T-cell (primary cell): ENCODE measurements around the gene SP140L. TPM values are rescaled to one million over a fixed set of nuclear protein-coding genes. Genes with fewer than 3 reads are reported as not detected.
"Not testable (repeated sequence)": the region's sequence is repeated elsewhere in the genome, so short reads cannot be mapped to it uniquely, and the experiment has no call there.

ENCODE experiments used
- ATAC-seq, 4 experiments: fragments of 200-7000 bp in 3 of 4; fragments of 150-1000 bp in 1 of 4; cut with Tn5 transposase; replicated peaks in 1 of 4; 1 replicate in 3 of 4; 2 replicates in 1 of 4; pipeline ENCODE4 v1.10.0; 2021; ENCODE audit warnings: moderate library complexity in 3 of 4, mild to moderate bottlenecking in 2 of 4, moderate number of reproducible peaks in 1 of 4
- CTCF ChIA-PET, 2 donors: fragments of 300-600 bp; sonication (Branson Sonifier 250); formaldehyde crosslinking; loops; one replicate each; lab custom pipeline; 2022; ENCODE audit warnings: antibody characterized with exemption in 2 of 2; lab: Charles Lee
- POLR2A ChIA-PET, 2 donors: fragments of 300-600 bp; sonication (Branson Sonifier 250); formaldehyde crosslinking; loops; one replicate each; lab custom pipeline; 2022; ENCODE audit warnings: antibody characterized with exemption in 2 of 2; lab: Charles Lee
- DNase-seq, 35 experiments: peaks; one replicate each; pipeline versions ENCODE4 v3.0.0 to v3.0.0-alpha.2; 2013 to 2023
- H3K27ac ChIP-seq: one replicate; pipeline ENCODE4 v1.5.1; 2013; ENCODE audit warnings: low read length
- H3K27me3 ChIP-seq, 2 experiments: replicated peaks in 1 of 2; 1 replicate in 1 of 2; 2 replicates in 1 of 2; pipeline versions ENCODE4 v1.6.1 to v1.7.0; 2013; ENCODE audit warnings: low read length in 1 of 2, mixed read lengths in 1 of 2; ENCODE audit not compliant: control insufficient read depth in 2 of 2, insufficient read depth in 2 of 2; ENCODE audit errors: extremely low read depth in 1 of 2
- H3K36me3 ChIP-seq, 2 donors: 1 replicate in 1 of 2; 2 replicates in 1 of 2; pipeline versions ENCODE4 v1.6.1 to v1.7.0; 2013; ENCODE audit warnings: low read length in 1 of 2; ENCODE audit not compliant: control insufficient read depth in 2 of 2, insufficient read depth in 1 of 2; ENCODE audit errors: extremely low read depth in 1 of 2
- H3K4me1 ChIP-seq, 2 experiments: 1 replicate in 1 of 2; 2 replicates in 1 of 2; pipeline versions ENCODE4 v1.6.1 to v1.7.0; 2013; ENCODE audit warnings: low read length in 2 of 2, mixed read lengths in 1 of 2; ENCODE audit not compliant: insufficient read depth in 2 of 2, control insufficient read depth in 1 of 2; ENCODE audit errors: extremely low read depth in 1 of 2
- H3K4me3 ChIP-seq, 2 donors: 1 replicate in 1 of 2; 2 replicates in 1 of 2; pipeline versions ENCODE4 v1.5.1 to v1.7.0; 2013; ENCODE audit warnings: mild to moderate bottlenecking in 2 of 2, low read length in 1 of 2, moderate library complexity in 1 of 2; ENCODE audit not compliant: control insufficient read depth in 1 of 2; ENCODE audit errors: extremely low read depth in 1 of 2
- H3K9me3 ChIP-seq: 2 replicates; pipeline ENCODE4 v1.7.0; 2013
- H3K27ac Mint-ChIP-seq, 2 donors: one replicate each; pipeline ENCODE4 v1.8.0; 2020 to 2021; ENCODE audit warnings: mild to moderate bottlenecking in 2 of 2, mixed read lengths in 2 of 2
- H3K27me3 Mint-ChIP-seq, 2 donors: one replicate each; pipeline ENCODE4 v1.8.0; 2021 to 2022; ENCODE audit warnings: mixed read lengths in 2 of 2
- H3K36me3 Mint-ChIP-seq: one replicate; pipeline ENCODE4 v1.8.0; 2021; ENCODE audit warnings: mixed read lengths
- H3K4me1 Mint-ChIP-seq, 3 donors: one replicate each; pipeline ENCODE4 v1.8.0; 2020 to 2022; ENCODE audit warnings: mixed read lengths in 3 of 3, mild to moderate bottlenecking in 1 of 3
- H3K4me3 Mint-ChIP-seq, 3 donors: one replicate each; pipeline ENCODE4 v1.8.0; 2020 to 2022; ENCODE audit warnings: mild to moderate bottlenecking in 3 of 3, mixed read lengths in 3 of 3, moderate library complexity in 3 of 3
- H3K9me3 Mint-ChIP-seq, 3 donors: one replicate each; pipeline ENCODE4 v1.8.0; 2020 to 2022; ENCODE audit warnings: mixed read lengths in 3 of 3
- WGBS: methylation state at CpG from one replicate; pipeline ENCODE4 v1.1.5; 2013; ENCODE audit warnings: missing lambda C conversion rate; ENCODE audit not compliant: insufficient coverage; 5-methylcytosine and 5-hydroxymethylcytosine counted together
- total RNA-seq, 35 experiments: library from RNA in 6 of 35; stranded (reverse) in 6 of 35; fragments of 120-200 nt in 1 of 35; gene quantifications; one replicate each; pipeline versions ENCODE4 v1.2.1 to v1.2.4 and lab custom pipeline; 2013 to 2026

The SP140L gene
- total RNA-seq, 5 donors from 2014 or later (not counting 1 experiment from before 2014, with no cell fraction given), result 80.8 to 104 (median 82.0) TPM

GRCh38 chr2:230383453-230383852 lies 56.5 kb downstream of the SP140L start:
- H3K4me1 ChIP-seq, result no peaks in the 10 kb centered on the region
- no peaks in the 10 kb centered on the region for H3K9me3 Mint-ChIP-seq
- H3K36me3 ChIP-seq, result peaks cover 5 to 54% of the 10 kb centered on the region in 2 donors
- no peak for ATAC-seq
- WGBS, result no CpG with 5 or more reads among the region's 5 CpGs
- H3K27me3 Mint-ChIP-seq, result no peaks in the 10 kb centered on the region
- H3K4me1 Mint-ChIP-seq, result peaks cover 8 to 11% (median 9%) of the 10 kb centered on the region in 3 donors
- H3K27ac ChIP-seq, result no peak overlapping the region
- H3K4me3 Mint-ChIP-seq, result no peak overlapping the region
- DNase-seq, result no peak
- H3K27ac Mint-ChIP-seq, result no peak overlapping the region
- CTCF ChIA-PET, result interaction anchor here in 1 of 2 donors (0.8 kb wide), 1 partner anchor 227 kb away, joined by 5 read pairs; no protein-coding TSS in a partner anchor
- POLR2A ChIA-PET, result no interaction called here
- H3K36me3 Mint-ChIP-seq, result peaks cover 66% of the 10 kb centered on the region
- no peaks in the 10 kb centered on the region for H3K9me3 ChIP-seq
- no peaks in the 10 kb centered on the region for H3K27me3 ChIP-seq
- H3K4me3 ChIP-seq, result no peak overlapping the region

DNA sequence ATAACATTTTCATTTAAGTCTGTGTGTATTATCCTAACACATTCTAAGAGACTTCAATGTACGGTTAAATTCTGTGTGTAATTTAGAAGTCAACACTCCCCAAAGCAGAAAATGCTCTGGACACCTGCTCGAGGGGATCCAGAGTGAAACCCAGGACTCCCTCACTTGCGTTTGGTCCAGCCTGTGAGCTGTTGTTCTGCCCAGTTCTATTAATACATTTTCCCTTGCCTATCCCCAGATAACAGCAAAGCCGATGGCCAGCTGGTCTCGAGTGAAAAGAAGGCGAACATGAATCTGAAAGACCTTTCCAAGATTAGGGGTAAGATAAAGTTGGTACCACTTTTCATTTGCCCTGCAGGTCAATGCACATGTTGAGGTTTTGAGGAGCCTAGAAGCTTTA lies 58.0 kb downstream of the SP140L start:
- POLR2A ChIA-PET, result no interaction called here
- Histone ChIP-seq H3K4me3 (no peak overlapping the region), H3K9me3 (no peaks in the 10 kb centered on the region), H3K4me1 (no peaks in the 10 kb centered on the region), H3K36me3 (peaks cover 8 to 69% of the 10 kb centered on the region in 2 donors), H3K27me3 (no peaks in the 10 kb centered on the region), H3K27ac (no peak overlapping the region)
- no peaks in the 10 kb centered on the region for H3K9me3 Mint-ChIP-seq
- H3K36me3 Mint-ChIP-seq, result peaks cover 74% of the 10 kb centered on the region
- DNase-seq, result no peak
- H3K4me3 Mint-ChIP-seq, result no peak overlapping the region
- no peak for ATAC-seq
- 100% methylated on average over 1 of the region's 6 CpGs for WGBS
- CTCF ChIA-PET, result no interaction called here
- no peaks in the 10 kb centered on the region for H3K27me3 Mint-ChIP-seq
- H3K27ac Mint-ChIP-seq, result no peak overlapping the region
- peaks cover 2 to 6% (median 2%) of the 10 kb centered on the region in 3 donors for H3K4me1 Mint-ChIP-seq

DNA sequence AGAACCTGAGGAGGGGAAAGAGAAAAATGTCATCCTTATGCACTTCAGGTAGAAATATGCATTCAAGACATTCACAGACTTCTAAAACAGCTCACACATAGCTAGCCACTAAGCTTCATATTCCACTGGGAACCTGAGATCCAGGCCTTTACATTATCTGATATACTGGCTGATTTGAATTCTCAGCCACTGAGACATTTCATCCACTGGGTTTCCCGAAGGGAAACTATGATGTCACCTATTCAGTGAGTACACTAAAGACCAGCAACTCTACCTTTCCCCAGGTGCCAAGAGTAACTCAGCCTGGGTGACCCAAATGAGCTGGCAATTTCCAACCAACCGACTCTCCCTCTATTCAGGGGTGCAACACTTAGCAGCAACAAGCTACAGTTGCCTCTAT lies 67.3 kb downstream of the SP140L start:
- Mint-ChIP-seq H3K9me3 (peaks cover 0 to 4% (median 0%) of the 10 kb centered on the region in 3 donors), H3K36me3 (peaks cover 95% of the 10 kb centered on the region), H3K4me3 (no peak overlapping the region), H3K4me1 (no peaks in the 10 kb centered on the region), H3K27ac (peak overlapping the region in 1 of 2 donors; percentile 11), H3K27me3 (no peaks in the 10 kb centered on the region)
- Histone ChIP-seq H3K27ac (no peak overlapping the region), H3K9me3 (no peaks in the 10 kb centered on the region), H3K36me3 (peaks cover 9 to 90% of the 10 kb centered on the region in 2 donors), H3K4me3 (no peak overlapping the region), H3K4me1 (no peaks in the 10 kb centered on the region), H3K27me3 (no peaks in the 10 kb centered on the region)
- CTCF ChIA-PET, result no interaction called here
- POLR2A ChIA-PET, result no interaction called here
- ATAC-seq (no peak), DNase-seq (no peak)
- WGBS, result 100% methylated on average over 1 of the region's 2 CpGs

DNA sequence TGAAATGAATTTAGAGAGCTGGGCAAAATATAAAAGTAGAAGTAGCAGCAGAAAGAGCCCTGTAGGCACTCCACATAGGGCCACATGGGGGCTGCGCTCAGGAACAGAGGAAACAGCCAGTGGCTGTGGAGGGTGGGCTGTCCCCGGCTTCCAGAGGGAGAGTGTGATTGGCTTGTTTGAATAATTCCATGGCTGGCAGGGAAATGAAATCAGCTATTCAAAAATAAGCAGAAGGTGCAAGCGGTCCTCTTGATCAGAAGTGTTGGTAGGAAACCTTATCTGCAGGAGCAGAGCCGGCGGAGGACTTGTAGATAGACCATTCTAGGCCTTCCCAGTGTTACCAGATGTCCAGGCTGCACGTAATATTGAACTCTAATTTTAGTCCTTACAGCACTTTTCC lies 71.7 kb downstream of the SP140L start:
- ATAC-seq, H3K27ac ChIP-seq, POLR2A ChIA-PET, H3K9me3 Mint-ChIP-seq, H3K27me3 Mint-ChIP-seq, H3K27me3 ChIP-seq, H3K4me1 ChIP-seq, H3K4me3 ChIP-seq, DNase-seq, CTCF ChIA-PET, H3K4me3 Mint-ChIP-seq, H3K9me3 ChIP-seq, H3K4me1 Mint-ChIP-seq: not testable (repeated sequence)
- peaks cover 6 to 72% of the 10 kb centered on the region in 2 donors for H3K36me3 ChIP-seq
- WGBS, result 93% methylated on average over 3 of the region's 6 CpGs
- Mint-ChIP-seq H3K27ac (peak overlapping the region; percentile 61 to 66), H3K36me3 (peaks cover 82% of the 10 kb centered on the region)

GRCh38 chr2:230400041-230400440 lies 73.0 kb downstream of the SP140L start:
- Histone ChIP-seq H3K9me3 (no peaks in the 10 kb centered on the region), H3K27ac (no peak overlapping the region), H3K4me1 (no peaks in the 10 kb centered on the region), H3K36me3 (peaks cover 8 to 70% of the 10 kb centered on the region in 2 donors), H3K4me3 (no peak overlapping the region), H3K27me3 (no peaks in the 10 kb centered on the region)
- POLR2A ChIA-PET, result no interaction called here
- peaks cover 81% of the 10 kb centered on the region for H3K36me3 Mint-ChIP-seq
- WGBS, result 100% methylated on average over 3 of the region's 7 CpGs
- peak overlapping the region; percentile 23 to 31 for H3K27ac Mint-ChIP-seq
- H3K27me3 Mint-ChIP-seq, result no peaks in the 10 kb centered on the region
- no peaks in the 10 kb centered on the region for H3K4me1 Mint-ChIP-seq
- H3K4me3 Mint-ChIP-seq, result no peak overlapping the region
- ATAC-seq, result no peak
- no peak for DNase-seq
- H3K9me3 Mint-ChIP-seq, result peaks cover 0 to 4% (median 0%) of the 10 kb centered on the region in 3 donors
- CTCF ChIA-PET, result no interaction called here

- H3K4me1 ChIP-seq, result no peaks in the 10 kb centered on the region
- no peak overlapping the region for H3K27ac ChIP-seq
- Mint-ChIP-seq H3K27me3 (no peaks in the 10 kb centered on the region), H3K4me3 (no peak overlapping the region), H3K27ac (peak overlapping the region in 1 of 2 donors; percentile 44), H3K9me3 (peaks cover 0 to 4% (median 0%) of the 10 kb centered on the region in 3 donors), H3K36me3 (peaks cover 81% of the 10 kb centered on the region), H3K4me1 (no peaks in the 10 kb centered on the region)
- ATAC-seq (no peak), DNase-seq (no peak)
- peaks cover 8 to 69% of the 10 kb centered on the region in 2 donors for H3K36me3 ChIP-seq
- no peaks in the 10 kb centered on the region for H3K27me3 ChIP-seq
- H3K9me3 ChIP-seq, result no peaks in the 10 kb centered on the region
- CTCF ChIA-PET, result no interaction called here
- H3K4me3 ChIP-seq, result no peak overlapping the region
- POLR2A ChIA-PET, result no interaction called here
- 83% methylated on average over 4 of the region's 5 CpGs for WGBS
These were observed 73.5 kb downstream of the SP140L start for GRCh38 chr2:230400454-230400853.

- DNase-seq, H3K27ac Mint-ChIP-seq, H3K4me1 ChIP-seq, H3K9me3 ChIP-seq, H3K4me3 ChIP-seq, H3K27me3 Mint-ChIP-seq, POLR2A ChIA-PET, H3K4me1 Mint-ChIP-seq, H3K9me3 Mint-ChIP-seq, H3K27me3 ChIP-seq, H3K4me3 Mint-ChIP-seq, CTCF ChIA-PET, H3K27ac ChIP-seq, ATAC-seq: not testable (repeated sequence)
- peaks cover 6 to 68% of the 10 kb centered on the region in 2 donors for H3K36me3 ChIP-seq
- no CpG with 5 or more reads among the region's 6 CpGs for WGBS
- H3K36me3 Mint-ChIP-seq, result peaks cover 81% of the 10 kb centered on the region
These were observed 74.0 kb downstream of the SP140L start for GRCh38 chr2:230401026-230401425.
